Gastrocnemius medialis (tissue), 4 donors: Measurements from ENCODE around the gene TMPRSS13. TPM values are rescaled to one million over a fixed set of nuclear protein-coding genes. Genes with fewer than 3 reads are reported as not detected.

Source experiments
- ATAC-seq, 2 donors: fragments of 150-250 bp; one replicate each; pipeline ENCODE4 v1.9.1; 2016
- DNase-seq, 2 donors: peaks; one replicate each; pipeline ENCODE4 v3.0.0-alpha.2; 2019
- H3K27ac ChIP-seq, 4 donors: fragments of 200-600 bp; sonication (generic); 1 replicate in 1 of 4; 2 replicates in 3 of 4; pipeline ENCODE4 v1.5.1; 2016 to 2018; ENCODE audit warnings: mild to moderate bottlenecking in 2 of 4, moderate library complexity in 1 of 4
- H3K27me3 ChIP-seq, 3 donors: fragments of 200-600 bp; sonication (generic) in 2 of 3; 1 replicate in 1 of 3; 2 replicates in 2 of 3; pipeline versions ENCODE4 v1.5.1 to v1.6.0; 2016 to 2019; ENCODE audit warnings: mild to moderate bottlenecking in 1 of 3, moderate library complexity in 1 of 3
- H3K36me3 ChIP-seq, 2 donors: fragments of 200-600 bp; sonication (generic) in 1 of 2; one replicate each; pipeline ENCODE4 v1.5.1; 2017 to 2018
- H3K4me1 ChIP-seq, 2 donors: fragments of 200-600 bp; sonication (generic) in 1 of 2; one replicate each; pipeline ENCODE4 v1.5.1; 2016 to 2017; ENCODE audit warnings: mild to moderate bottlenecking in 2 of 2
- H3K4me3 ChIP-seq, 4 donors: fragments of 200-600 bp; sonication (generic) in 3 of 4; 1 replicate in 1 of 4; 2 replicates in 3 of 4; pipeline ENCODE4 v1.5.1; 2016 to 2019; ENCODE audit warnings: mild to moderate bottlenecking in 2 of 4
- H3K9me3 ChIP-seq, 3 donors: fragments of 200-600 bp; sonication (generic) in 2 of 3; 1 replicate in 1 of 3; 2 replicates in 2 of 3; pipeline ENCODE4 v1.5.1; 2016 to 2019
- CTCF ChIP-seq, 5 experiments: fragments of 450-650 bp in 3 of 5; fragments of 200-600 bp in 2 of 5; sonication (generic) in 2 of 5; IDR thresholded peaks in 4 of 5; conservative IDR thresholded peaks in 1 of 5; 1 replicate in 4 of 5; 2 replicates in 1 of 5; pipeline ENCODE4 v1.5.1; 2016 to 2019; ENCODE audit warnings: antibody characterized with exemption in 5 of 5, mild to moderate bottlenecking in 3 of 5, moderate library complexity in 3 of 5
- POLR2A ChIP-seq, 2 donors: fragments of 450-650 bp; IDR thresholded peaks; one replicate each; pipeline ENCODE4 v1.6.1; 2017; ENCODE audit warnings: antibody characterized with exemption in 2 of 2, mild to moderate bottlenecking in 2 of 2, moderate library complexity in 2 of 2
- in situ Hi-C, 4 donors: fragments of 200-750 bp; cut with MboI; loops; one replicate each; pipeline versions ENCODE4 v1.15.0 to v1.8.0; 2017; ENCODE audit warnings: low sequenced_read_pairs in 4 of 4
- intact Hi-C: fragments of 100-400 bp; cut with DNase I; formaldehyde crosslinking; loops from one replicate; pipeline ENCODE4 v1.15.1; 2023; ENCODE audit warnings: low total_unique reads
- total RNA-seq, 4 donors: library from RNA; depleted of rRNA; stranded (reverse); fragments of >200 nt; gene quantifications; one replicate each; pipeline versions ENCODE4 v1.1.0 to v1.2.3, GENCODE V29; 2016

TMPRSS13 gene
- total RNA-seq, 4 donors from 2014 or later, result not detected

- Histone ChIP-seq H3K27me3 (peaks cover 0 to 5% (median 3%) of the 10 kb centered on the region in 3 donors), H3K27ac (no peak overlapping the region), H3K36me3 (no peaks in the 10 kb centered on the region), H3K4me3 (no peak overlapping the region), H3K4me1 (no peaks in the 10 kb centered on the region), H3K9me3 (no peaks in the 10 kb centered on the region)
- TF ChIP-seq CTCF (IDR thresholded peaks at IDR 0.05 in 4 of 5, conservative IDR thresholded peaks at IDR 0.05 in 1 of 5) (no peak), POLR2A (IDR thresholded peaks at IDR 0.05) (no peak)
- ATAC-seq (no peak), DNase-seq (no peak)
- intact Hi-C loops (no loop called here), in situ Hi-C loops (no loop called here)
These were observed 47.2 kb upstream of the TMPRSS13 start for GRCh38 chr11:117976445-117976844.

DNA sequence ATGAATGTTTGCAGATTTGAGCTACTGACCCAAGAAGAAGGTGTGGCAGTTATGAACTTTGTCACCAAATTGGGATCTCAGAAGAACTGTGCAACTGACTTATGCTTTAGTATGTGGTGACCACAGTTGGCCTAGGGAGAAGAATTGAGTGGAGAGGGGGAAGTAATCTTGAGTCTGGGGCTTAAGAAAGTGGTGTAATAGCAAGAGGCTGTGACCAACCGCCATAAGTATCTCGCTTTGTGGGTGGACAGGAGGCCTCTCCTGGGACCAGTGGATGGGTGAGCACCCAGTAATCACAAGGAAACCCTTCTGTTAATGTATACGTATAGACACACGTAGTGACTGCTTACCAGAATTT is 44.3 kb upstream of the TMPRSS13 start:
- in situ Hi-C loops, result no loop called here
- no peak for TF ChIP-seq CTCF (IDR thresholded peaks at IDR 0.05 in 4 of 5, conservative IDR thresholded peaks at IDR 0.05 in 1 of 5)
- DNase-seq (no peak), ATAC-seq (no peak)
- intact Hi-C loops, result no loop called here
- peaks cover 0 to 2% (median 0%) of the 10 kb centered on the region in 3 donors for H3K27me3 ChIP-seq
- no peak overlapping the region for H3K27ac ChIP-seq
- H3K4me1 ChIP-seq, result no peaks in the 10 kb centered on the region
- H3K36me3 ChIP-seq, result no peaks in the 10 kb centered on the region
- no peak overlapping the region for H3K4me3 ChIP-seq
- H3K9me3 ChIP-seq, result no peaks in the 10 kb centered on the region

GRCh38 chr11:117972629-117973502 is 43.7 kb upstream of the TMPRSS13 start:
- H3K4me1 ChIP-seq, result no peaks in the 10 kb centered on the region
- H3K27me3 ChIP-seq, result peaks cover 0 to 2% (median 0%) of the 10 kb centered on the region in 3 donors
- TF ChIP-seq CTCF (IDR thresholded peaks at IDR 0.05 in 4 of 5, conservative IDR thresholded peaks at IDR 0.05 in 1 of 5) (no peak), POLR2A (IDR thresholded peaks at IDR 0.05) (no peak)
- no peak overlapping the region for H3K4me3 ChIP-seq
- in situ Hi-C loops, result no loop called here
- no peak for ATAC-seq
- intact Hi-C loops, result no loop called here
- H3K36me3 ChIP-seq, result no peaks in the 10 kb centered on the region
- DNase-seq, result no peak
- H3K27ac ChIP-seq, result no peak overlapping the region
- H3K9me3 ChIP-seq, result no peaks in the 10 kb centered on the region

DNA sequence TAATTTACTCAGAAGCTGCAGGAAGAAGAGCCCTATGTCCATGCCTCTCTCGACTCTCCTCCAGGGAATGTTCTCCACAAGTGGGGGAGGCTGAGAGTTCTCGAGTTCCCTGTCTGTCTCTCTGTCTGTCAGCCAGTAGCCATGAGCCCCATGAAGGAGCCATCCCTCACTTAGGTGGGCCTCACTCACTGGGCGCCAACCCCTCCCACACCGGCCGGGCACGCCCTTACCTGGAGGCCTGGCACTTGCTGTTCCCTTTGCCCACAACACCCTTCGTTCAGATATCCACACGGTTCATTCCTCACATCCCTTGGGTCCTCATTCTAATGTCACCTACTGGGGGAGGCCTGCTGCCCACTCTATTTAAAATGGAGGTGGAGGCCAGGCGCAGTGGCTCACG is 42.8 kb upstream of the TMPRSS13 start:
- ATAC-seq (no peak), DNase-seq (no peak)
- Histone ChIP-seq H3K27me3 (peaks cover 0 to 2% (median 1%) of the 10 kb centered on the region in 3 donors), H3K27ac (no peak overlapping the region), H3K9me3 (no peaks in the 10 kb centered on the region), H3K4me1 (no peaks in the 10 kb centered on the region), H3K4me3 (no peak overlapping the region), H3K36me3 (no peaks in the 10 kb centered on the region)
- in situ Hi-C loops (no loop called here), intact Hi-C loops (no loop called here)
- TF ChIP-seq POLR2A (IDR thresholded peaks at IDR 0.05), result no peak
- no peak for TF ChIP-seq CTCF (IDR thresholded peaks at IDR 0.05 in 4 of 5, conservative IDR thresholded peaks at IDR 0.05 in 1 of 5)
